HepG2 (cell line): ENCODE results near the gene EMC9. TPM values are rescaled to one million over a fixed set of nuclear protein-coding genes. Genes with fewer than 3 reads are reported as not detected.

ENCODE experiments used
- ARNT2 ChIP-seq: sonication (generic); formaldehyde crosslinking; IDR thresholded peaks from 2 replicates; pipeline ENCODE4 v1.8.0; 2022; ENCODE audit warnings: mild to moderate bottlenecking, low read depth, missing genetic modification reagents, moderate library complexity
- BCL3 ChIP-seq: sonication (generic); formaldehyde crosslinking; IDR thresholded peaks from 2 replicates; pipeline ENCODE4 v1.5.1; 2020; ENCODE audit warnings: mild to moderate bottlenecking, missing genetic modification reagents, moderate library complexity
- CEBPB ChIP-seq: IDR thresholded peaks from 2 replicates; pipeline ENCODE4 v1.6.1; 2011; ENCODE audit warnings: low read depth, low read length, improper control_type of control experiment, borderline replicate concordance
- FOXO4 ChIP-seq: sonication (generic); formaldehyde crosslinking; conservative IDR thresholded peaks from 2 replicates; pipeline ENCODE4 v1.8.1; 2023; ENCODE audit warnings: missing genetic modification reagents
- GABPA ChIP-seq, 2 experiments: IDR thresholded peaks; 2 replicates each; pipeline ENCODE4 v1.6.1; 2011 to 2016; ENCODE audit warnings: low read depth in 2 of 2, low read length in 1 of 2, missing biosample characterization in 1 of 2, missing genetic modification characterization in 1 of 2
- GATAD2A ChIP-seq: IDR thresholded peaks from 2 replicates; pipeline ENCODE4 v1.6.1; 2016
- HINFP ChIP-seq: sonication (generic); formaldehyde crosslinking; IDR thresholded peaks from 2 replicates; pipeline ENCODE4 v1.4.0; 2020; ENCODE audit warnings: low read depth, mild to moderate bottlenecking, missing genetic modification reagents
- HNF4A ChIP-seq: sonication (generic); formaldehyde crosslinking; IDR thresholded peaks from 2 replicates; pipeline ENCODE4 v1.4.0; 2020; ENCODE audit warnings: missing genetic modification reagents
- HNRNPK ChIP-seq: fragments of 200-400 bp; formaldehyde crosslinking; IDR thresholded peaks from 2 replicates; pipeline ENCODE4 v1.6.1; 2018; ENCODE audit warnings: low read length, low read depth, moderate library complexity, mild to moderate bottlenecking; ENCODE audit not compliant: poor library complexity, severe bottlenecking
- ISX ChIP-seq: sonication (generic); formaldehyde crosslinking; conservative IDR thresholded peaks from 2 replicates; pipeline ENCODE4 v1.5.0; 2020; ENCODE audit warnings: missing genetic modification reagents
- KLF12 ChIP-seq: sonication (generic); formaldehyde crosslinking; IDR thresholded peaks from 2 replicates; pipeline ENCODE4 v1.4.0; 2020; ENCODE audit warnings: missing genetic modification reagents, borderline replicate concordance
- MBD4 ChIP-seq: IDR thresholded peaks from 2 replicates; pipeline ENCODE4 v1.6.1; 2012; ENCODE audit warnings: low read length, inconsistent platforms, borderline replicate concordance
- MLX ChIP-seq: IDR thresholded peaks from 2 replicates; pipeline ENCODE4 v1.6.1; 2016
- MTERF4 ChIP-seq: sonication (generic); formaldehyde crosslinking; IDR thresholded peaks from 2 replicates; pipeline ENCODE4 v1.8.0; 2023; ENCODE audit warnings: mild to moderate bottlenecking, missing genetic modification reagents
- MXD4 ChIP-seq: IDR thresholded peaks from 2 replicates; pipeline ENCODE4 v1.6.1; 2016; ENCODE audit warnings: mild to moderate bottlenecking, missing biosample characterization, missing genetic modification reagents
- PCBP1 ChIP-seq: fragments of 200-400 bp; formaldehyde crosslinking; IDR thresholded peaks from 2 replicates; pipeline ENCODE4 v1.6.1; 2017; ENCODE audit warnings: mild to moderate bottlenecking, low read depth, low read length, borderline replicate concordance
- RAD21 ChIP-seq: fragments of 450-650 bp; formaldehyde crosslinking; IDR thresholded peaks from 2 replicates; pipeline ENCODE4 v1.5.0; 2020; ENCODE audit warnings: mild to moderate bottlenecking
- SMAD3 ChIP-seq: sonication (generic); formaldehyde crosslinking; IDR thresholded peaks from 2 replicates; pipeline ENCODE4 v1.4.0; 2020; ENCODE audit warnings: missing genetic modification reagents
- ZKSCAN1 ChIP-seq: fragments of 150-350 bp; IDR thresholded peaks from 2 replicates; pipeline ENCODE4 v1.6.1; 2014; ENCODE audit warnings: low read length
- ZNF207 ChIP-seq: fragments of 450-650 bp; IDR thresholded peaks from 2 replicates; pipeline ENCODE4 v1.6.1; 2016; ENCODE audit warnings: antibody characterized with exemption, borderline replicate concordance
- ZNF224 ChIP-seq: sonication (generic); formaldehyde crosslinking; IDR thresholded peaks from 2 replicates; pipeline ENCODE4 v1.5.0; 2020; ENCODE audit warnings: mild to moderate bottlenecking, missing genetic modification reagents
- ZNF30 ChIP-seq: sonication (generic); formaldehyde crosslinking; IDR thresholded peaks from 2 replicates; pipeline ENCODE4 v1.5.0; 2020; ENCODE audit warnings: mild to moderate bottlenecking, missing genetic modification reagents
- ZNF761 ChIP-seq: sonication (generic); formaldehyde crosslinking; conservative IDR thresholded peaks from 2 replicates; pipeline ENCODE4 v1.4.0; 2020; ENCODE audit warnings: mild to moderate bottlenecking, missing genetic modification reagents
- ZNF776 ChIP-seq: sonication (generic); formaldehyde crosslinking; IDR thresholded peaks from 2 replicates; pipeline ENCODE4 v1.4.0; 2020; ENCODE audit warnings: mild to moderate bottlenecking, missing genetic modification reagents
- polyA plus RNA-seq, 8 experiments: library from polyadenylated mRNA; depleted of rRNA in 3 of 8; stranded (reverse) in 7 of 8; unstranded in 1 of 8; fragments of >200 nt; fragmentation: Illumina TruSeq in 4 of 8; extraction: Trizol in 4 of 8; gene quantifications; 2 replicates each; pipeline versions ENCODE4 v1.2.1 to v1.2.3, GENCODE V29; 2011 to 2016; ENCODE audit warnings: low read depth in 4 of 8, missing spikeins in 1 of 8, mixed read lengths in 1 of 8; ENCODE audit not compliant: insufficient read depth in 1 of 8
- total RNA-seq, 5 experiments: library from RNA; depleted of rRNA; stranded (reverse); fragments of >200 nt; fragmentation: Illumina TruSeq; extraction: Trizol; gene quantifications; 2 replicates each; pipeline ENCODE4 v1.2.3, GENCODE V29; 2016; ENCODE audit warnings: low read depth in 1 of 5

Gene EMC9
- total and polyA plus RNA-seq, 2 of the 13 experiments (the other 11 are each of a cell fraction or from before 2014, with no cell fraction given), result 60.5 to 78.7 TPM

GRCh38 chr14:24146978-24147760, 5.8 kb upstream of the EMC9 start, which contains the start of gene RNF31 (continued):
- TF ChIP-seq ZNF776 (CRISPR knock-in tag) (0 out of 2 replicates have a peak, but pooled peaks have one; percentile 22), MXD4 (peak; percentile 96), HINFP (CRISPR knock-in tag) (peak; percentile 33; the same call in 1 of the 2 replicates), ARNT2 (CRISPR knock-in tag) (peak; percentile 31; the same call in 1 of the 2 replicates), ZNF30 (CRISPR knock-in tag) (no peak), ISX (CRISPR knock-in tag) (0 out of 2 replicates have a peak, but pooled peaks have one; percentile 81), SMAD3 (CRISPR knock-in tag) (peak; percentile 29; the same call in 1 of the 2 replicates), FOXO4 (CRISPR knock-in tag) (no peak), ZNF761 (CRISPR knock-in tag) (no peak; the same call in 1 of the 2 replicates), ZNF207 (no peak), MTERF4 (CRISPR knock-in tag) (no peak), RAD21 (CRISPR knock-in tag) (peak; percentile 39), CEBPB (no peak), GATAD2A (CRISPR knock-in tag) (no peak), HNF4A (CRISPR knock-in tag) (no peak), KLF12 (CRISPR knock-in tag) (no peak; the same call in 1 of the 2 replicates), MLX (CRISPR knock-in tag) (no peak; the same call in none of the 2 replicates), MBD4 (no peak), ZNF224 (no peak), PCBP1 (no peak), HNRNPK (peak; percentile 63), BCL3 (CRISPR knock-in tag) (no peak; the same call in none of the 2 replicates), ZKSCAN1 (no peak), GABPA (IDR thresholded peaks at IDR 0.05; ENCODE audit: low read depth, low read length) (no peak), GABPA (CRISPR knock-in tag; IDR thresholded peaks at IDR 0.05; ENCODE audit: low read depth) (no peak)
